ENCODE results near the gene SCAMP5. TPM values are rescaled to one million over a fixed set of nuclear protein-coding genes. Genes with fewer than 3 reads are reported as not detected.

SCAMP5 gene
- total RNA-seq, 1 experiment from 2014 or later: 6.2 TPM

DNA sequence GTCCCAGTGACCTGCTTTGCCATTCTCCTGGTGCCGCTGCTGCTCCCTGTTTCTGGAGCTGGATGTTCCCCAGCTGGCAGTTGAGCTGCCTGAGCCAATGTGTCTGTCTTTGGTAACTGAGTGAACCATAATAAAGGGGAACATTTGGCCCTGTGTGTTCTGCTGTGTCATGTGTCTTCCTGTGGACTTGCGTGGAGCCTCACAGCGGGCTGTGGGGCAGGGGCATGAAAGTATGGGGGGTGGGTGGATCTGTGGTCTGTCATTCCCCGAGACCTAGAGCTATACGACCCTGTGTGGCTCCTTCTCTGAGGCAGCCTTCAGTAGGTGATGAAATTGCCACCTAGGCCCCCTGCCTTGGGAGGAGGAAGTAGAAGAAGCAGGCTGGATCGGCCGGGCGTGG, 26.0 kb downstream of the SCAMP5 start:
- intact Hi-C loops (cut with micrococcal nuclease): no loop called here
- no peaks in the 10 kb centered on the region for H3K9me2 ChIP-seq (ENCODE audit: insufficient read depth)
- H3K4me3 ChIP-seq (replicated peaks in 1 of 2; ENCODE audit: low read depth in 1 of 2, low read length in 2 of 2): no peak overlapping the region
- ChIA-PET CTCF (no interaction called here), POLR2A (no interaction called here), RAD21 (ENCODE audit: low non-redundant PET in 1 of 2, low total read pairs in 2 of 2, uncharacterized antibody in 2 of 2, unreplicated experiment in 2 of 2) (no interaction called here)
- H3K79me2 ChIP-seq (ENCODE audit: insufficient read depth, low read length): peaks cover 27% of the 10 kb centered on the region
- no TSS peak for BruUV-seq (replicated peaks)
- H3K4me2 ChIP-seq (ENCODE audit: low read length): no peak overlapping the region
- no peak overlapping the region for H2AFZ ChIP-seq (ENCODE audit: low read depth, low read length, poor library complexity, severe bottlenecking)
- no peaks in the 10 kb centered on the region for H3K9me3 ChIP-seq (ENCODE audit: control insufficient read depth in 1 of 2, insufficient read depth in 1 of 2, low read depth in 1 of 2, low read length in 2 of 2)
- ATAC-seq: no peak
- no peaks in the 10 kb centered on the region for H3K27me3 ChIP-seq (ENCODE audit: insufficient read depth, low read length)
- TF ChIP-seq EGR1 (IDR thresholded peaks at IDR 0.05; ENCODE audit: low read depth) (no peak), FOSL1 (IDR thresholded peaks at IDR 0.05; ENCODE audit: low read depth) (no peak), POLR2AphosphoS5 (IDR thresholded peaks at IDR 0.05; ENCODE audit: low read depth, low read length) (no peak), TCF7L2 (IDR thresholded peaks at IDR 0.05; ENCODE audit: borderline replicate concordance, extremely low read depth, insufficient read depth, insufficient read length) (no peak), ZNF274 (IDR thresholded peaks at IDR 0.05; ENCODE audit: low read depth, low read length) (no peak), ELF1 (IDR thresholded peaks at IDR 0.05; ENCODE audit: borderline replicate concordance, low read depth) (no peak), EZH2 (IDR thresholded peaks at IDR 0.05) (no peak), EZH2phosphoT487 (IDR thresholded peaks at IDR 0.05; ENCODE audit: borderline replicate concordance) (no peak), SP1 (IDR thresholded peaks at IDR 0.05; ENCODE audit: low read depth) (no peak), YY1 (IDR thresholded peaks at IDR 0.05; ENCODE audit: extremely low read depth, insufficient replicate concordance, low read depth, low read length) (no peak)
- TF ChIP-seq, protein P1, sequence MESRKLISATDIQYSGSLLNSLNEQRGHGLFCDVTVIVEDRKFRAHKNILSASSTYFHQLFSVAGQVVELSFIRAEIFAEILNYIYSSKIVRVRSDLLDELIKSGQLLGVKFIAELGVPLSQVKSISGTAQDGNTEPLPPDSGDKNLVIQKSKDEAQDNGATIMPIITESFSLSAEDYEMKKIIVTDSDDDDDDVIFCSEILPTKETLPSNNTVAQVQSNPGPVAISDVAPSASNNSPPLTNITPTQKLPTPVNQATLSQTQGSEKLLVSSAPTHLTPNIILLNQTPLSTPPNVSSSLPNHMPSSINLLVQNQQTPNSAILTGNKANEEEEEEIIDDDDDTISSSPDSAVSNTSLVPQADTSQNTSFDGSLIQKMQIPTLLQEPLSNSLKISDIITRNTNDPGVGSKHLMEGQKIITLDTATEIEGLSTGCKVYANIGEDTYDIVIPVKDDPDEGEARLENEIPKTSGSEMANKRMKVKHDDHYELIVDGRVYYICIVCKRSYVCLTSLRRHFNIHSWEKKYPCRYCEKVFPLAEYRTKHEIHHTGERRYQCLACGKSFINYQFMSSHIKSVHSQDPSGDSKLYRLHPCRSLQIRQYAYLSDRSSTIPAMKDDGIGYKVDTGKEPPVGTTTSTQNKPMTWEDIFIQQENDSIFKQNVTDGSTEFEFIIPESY (IDR thresholded peaks at IDR 0.05; ENCODE audit: extremely low read depth, insufficient replicate concordance, low read length): no peak
- TF ChIP-seq, protein P2, sequence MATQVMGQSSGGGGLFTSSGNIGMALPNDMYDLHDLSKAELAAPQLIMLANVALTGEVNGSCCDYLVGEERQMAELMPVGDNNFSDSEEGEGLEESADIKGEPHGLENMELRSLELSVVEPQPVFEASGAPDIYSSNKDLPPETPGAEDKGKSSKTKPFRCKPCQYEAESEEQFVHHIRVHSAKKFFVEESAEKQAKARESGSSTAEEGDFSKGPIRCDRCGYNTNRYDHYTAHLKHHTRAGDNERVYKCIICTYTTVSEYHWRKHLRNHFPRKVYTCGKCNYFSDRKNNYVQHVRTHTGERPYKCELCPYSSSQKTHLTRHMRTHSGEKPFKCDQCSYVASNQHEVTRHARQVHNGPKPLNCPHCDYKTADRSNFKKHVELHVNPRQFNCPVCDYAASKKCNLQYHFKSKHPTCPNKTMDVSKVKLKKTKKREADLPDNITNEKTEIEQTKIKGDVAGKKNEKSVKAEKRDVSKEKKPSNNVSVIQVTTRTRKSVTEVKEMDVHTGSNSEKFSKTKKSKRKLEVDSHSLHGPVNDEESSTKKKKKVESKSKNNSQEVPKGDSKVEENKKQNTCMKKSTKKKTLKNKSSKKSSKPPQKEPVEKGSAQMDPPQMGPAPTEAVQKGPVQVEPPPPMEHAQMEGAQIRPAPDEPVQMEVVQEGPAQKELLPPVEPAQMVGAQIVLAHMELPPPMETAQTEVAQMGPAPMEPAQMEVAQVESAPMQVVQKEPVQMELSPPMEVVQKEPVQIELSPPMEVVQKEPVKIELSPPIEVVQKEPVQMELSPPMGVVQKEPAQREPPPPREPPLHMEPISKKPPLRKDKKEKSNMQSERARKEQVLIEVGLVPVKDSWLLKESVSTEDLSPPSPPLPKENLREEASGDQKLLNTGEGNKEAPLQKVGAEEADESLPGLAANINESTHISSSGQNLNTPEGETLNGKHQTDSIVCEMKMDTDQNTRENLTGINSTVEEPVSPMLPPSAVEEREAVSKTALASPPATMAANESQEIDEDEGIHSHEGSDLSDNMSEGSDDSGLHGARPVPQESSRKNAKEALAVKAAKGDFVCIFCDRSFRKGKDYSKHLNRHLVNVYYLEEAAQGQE (IDR thresholded peaks at IDR 0.05; ENCODE audit: low read depth): no peak
- TF ChIP-seq, protein P3, sequence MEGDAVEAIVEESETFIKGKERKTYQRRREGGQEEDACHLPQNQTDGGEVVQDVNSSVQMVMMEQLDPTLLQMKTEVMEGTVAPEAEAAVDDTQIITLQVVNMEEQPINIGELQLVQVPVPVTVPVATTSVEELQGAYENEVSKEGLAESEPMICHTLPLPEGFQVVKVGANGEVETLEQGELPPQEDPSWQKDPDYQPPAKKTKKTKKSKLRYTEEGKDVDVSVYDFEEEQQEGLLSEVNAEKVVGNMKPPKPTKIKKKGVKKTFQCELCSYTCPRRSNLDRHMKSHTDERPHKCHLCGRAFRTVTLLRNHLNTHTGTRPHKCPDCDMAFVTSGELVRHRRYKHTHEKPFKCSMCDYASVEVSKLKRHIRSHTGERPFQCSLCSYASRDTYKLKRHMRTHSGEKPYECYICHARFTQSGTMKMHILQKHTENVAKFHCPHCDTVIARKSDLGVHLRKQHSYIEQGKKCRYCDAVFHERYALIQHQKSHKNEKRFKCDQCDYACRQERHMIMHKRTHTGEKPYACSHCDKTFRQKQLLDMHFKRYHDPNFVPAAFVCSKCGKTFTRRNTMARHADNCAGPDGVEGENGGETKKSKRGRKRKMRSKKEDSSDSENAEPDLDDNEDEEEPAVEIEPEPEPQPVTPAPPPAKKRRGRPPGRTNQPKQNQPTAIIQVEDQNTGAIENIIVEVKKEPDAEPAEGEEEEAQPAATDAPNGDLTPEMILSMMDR (IDR thresholded peaks at IDR 0.05 in 2 of 3, conservative IDR thresholded peaks at IDR 0.05 in 1 of 3; ENCODE audit: borderline replicate concordance in 1 of 3, insufficient read depth in 1 of 3, low read depth in 2 of 3, low read length in 2 of 3): no peak
- TF ChIP-seq, protein P4, sequence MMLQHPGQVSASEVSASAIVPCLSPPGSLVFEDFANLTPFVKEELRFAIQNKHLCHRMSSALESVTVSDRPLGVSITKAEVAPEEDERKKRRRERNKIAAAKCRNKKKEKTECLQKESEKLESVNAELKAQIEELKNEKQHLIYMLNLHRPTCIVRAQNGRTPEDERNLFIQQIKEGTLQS (IDR thresholded peaks at IDR 0.05): no peak
- H3K36me3 ChIP-seq (ENCODE audit: control insufficient read depth in 1 of 2, insufficient read depth in 2 of 2, low read length in 2 of 2): no peaks in the 10 kb centered on the region
- H3K27ac ChIP-seq (ENCODE audit: low read depth, low read length): no peak overlapping the region
- H3K4me1 ChIP-seq (ENCODE audit: control insufficient read depth in 1 of 2, insufficient read depth in 2 of 2, low read length in 2 of 2): peaks cover 0 to 18% of the 10 kb centered on the region in 2 experiments; a peak in 2 of 4 replicates
- DNase-seq (ENCODE audit: low read depth, low spot score): no peak
- H3K9ac ChIP-seq (ENCODE audit: low read length): no peak overlapping the region
- no peaks in the 10 kb centered on the region for H4K20me1 ChIP-seq (ENCODE audit: insufficient read depth)
